Ectodermal cell (in vitro differentiated cells): Measurements from ENCODE around the gene C2CD4B.

Experiments used
- H3K27ac ChIP-seq: 2 replicates; pipeline ENCODE4 v1.7.0; 2013; ENCODE audit warnings: mild to moderate bottlenecking, low read depth, low read length; ENCODE audit not compliant: insufficient read depth, poor library complexity, severe bottlenecking
- H3K27me3 ChIP-seq: 2 replicates; pipeline ENCODE4 v1.7.0; 2013; ENCODE audit warnings: mild to moderate bottlenecking, low read length; ENCODE audit not compliant: insufficient read depth, control insufficient read depth, poor library complexity, severe bottlenecking
- H3K36me3 ChIP-seq: one replicate; pipeline ENCODE4 v1.7.0; 2013; ENCODE audit warnings: low read length; ENCODE audit not compliant: control insufficient read depth, insufficient read depth
- H3K4me1 ChIP-seq: one replicate; pipeline ENCODE4 v1.7.0; 2013; ENCODE audit warnings: low read length; ENCODE audit not compliant: control insufficient read depth, insufficient read depth
- H3K4me3 ChIP-seq: 2 replicates; pipeline ENCODE4 v1.7.0; 2013; ENCODE audit warnings: low read depth, low read length, control low read depth; ENCODE audit not compliant: insufficient read depth
- H3K9me3 ChIP-seq: 2 replicates; pipeline ENCODE4 v1.7.0; 2013; ENCODE audit warnings: mild to moderate bottlenecking, low read length, moderate library complexity; ENCODE audit not compliant: control insufficient read depth
- WGBS, 2 experiments: methylation state at CpG; one replicate each; pipeline ENCODE4 v1.1.7; 2013; ENCODE audit warnings: missing lambda C conversion rate in 2 of 2; 5-methylcytosine and 5-hydroxymethylcytosine counted together

The C2CD4B gene

DNA sequence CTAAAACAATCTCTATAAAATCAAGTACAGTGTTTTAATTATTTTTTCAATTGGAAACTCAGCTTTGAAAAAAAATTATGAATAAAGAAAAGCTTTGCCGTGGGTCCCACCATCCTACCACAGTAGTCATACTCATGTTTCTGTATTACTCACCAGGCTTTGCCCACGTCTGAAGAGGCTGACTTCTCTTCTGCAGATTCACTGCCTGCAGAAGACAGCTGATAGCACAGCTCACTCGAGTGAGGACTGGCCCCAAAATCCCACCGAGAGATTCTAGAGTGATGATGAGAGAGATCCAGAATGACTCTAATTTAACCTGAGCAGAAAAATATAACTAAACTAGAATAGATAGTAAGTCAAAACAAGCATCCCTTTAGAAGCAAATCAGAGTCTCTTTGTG, 11.9 kb downstream of the C2CD4B start:
- no peaks in the 10 kb centered on the region for H3K36me3 ChIP-seq
- WGBS, 2 experiments = 90 to 95% methylated on average over 4 of the region's 4 CpGs
- H3K27ac ChIP-seq = no peak overlapping the region
- H3K27me3 ChIP-seq = no peaks in the 10 kb centered on the region
- no peak overlapping the region for H3K4me3 ChIP-seq
- no peaks in the 10 kb centered on the region for H3K9me3 ChIP-seq
- H3K4me1 ChIP-seq = no peaks in the 10 kb centered on the region

DNA sequence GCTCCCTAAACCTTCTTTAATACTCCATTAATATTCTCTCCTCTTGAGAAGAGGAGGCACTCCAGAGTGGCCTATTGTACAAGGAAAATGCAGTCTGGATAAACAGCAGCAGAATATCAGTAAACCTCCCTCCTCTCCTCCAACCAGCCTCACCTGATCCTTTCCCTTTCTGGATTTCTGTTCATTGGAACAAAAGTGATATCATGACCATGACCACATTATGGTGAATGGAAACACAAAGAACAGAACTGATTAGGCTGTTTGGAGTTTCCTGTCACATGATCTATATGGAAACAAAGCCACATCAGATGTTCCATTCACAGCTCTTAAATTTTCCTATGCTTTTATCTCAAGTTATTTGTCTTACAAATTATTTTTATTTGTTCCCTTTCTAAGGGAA, 14.6 kb downstream of the C2CD4B start:
- Histone ChIP-seq H3K9me3 (no peaks in the 10 kb centered on the region), H3K4me1 (no peaks in the 10 kb centered on the region), H3K27me3 (no peaks in the 10 kb centered on the region), H3K36me3 (no peaks in the 10 kb centered on the region), H3K4me3 (no peak overlapping the region), H3K27ac (no peak overlapping the region)

DNA sequence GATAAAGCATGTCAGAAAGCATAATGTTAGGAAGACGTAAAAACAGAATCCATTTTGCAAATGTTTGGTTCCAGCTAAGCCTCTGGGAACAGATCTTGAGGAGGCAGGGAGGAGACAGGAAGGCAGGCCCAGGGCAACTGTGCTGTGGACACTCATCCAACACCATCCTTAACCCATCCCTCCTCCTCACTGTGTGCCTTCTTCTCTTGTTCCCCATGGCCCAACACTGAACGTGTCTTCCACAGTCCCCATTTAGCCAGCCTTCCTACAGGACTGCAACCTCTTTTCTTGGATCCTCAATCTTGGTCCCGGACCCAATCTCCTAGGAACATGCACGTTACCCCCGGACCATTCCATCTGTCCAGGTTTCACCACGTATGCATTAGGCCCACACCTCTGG, 15.4 kb downstream of the C2CD4B start:
- WGBS, 2 experiments = 93 to 94% methylated on average over 6 of the region's 6 CpGs

DNA sequence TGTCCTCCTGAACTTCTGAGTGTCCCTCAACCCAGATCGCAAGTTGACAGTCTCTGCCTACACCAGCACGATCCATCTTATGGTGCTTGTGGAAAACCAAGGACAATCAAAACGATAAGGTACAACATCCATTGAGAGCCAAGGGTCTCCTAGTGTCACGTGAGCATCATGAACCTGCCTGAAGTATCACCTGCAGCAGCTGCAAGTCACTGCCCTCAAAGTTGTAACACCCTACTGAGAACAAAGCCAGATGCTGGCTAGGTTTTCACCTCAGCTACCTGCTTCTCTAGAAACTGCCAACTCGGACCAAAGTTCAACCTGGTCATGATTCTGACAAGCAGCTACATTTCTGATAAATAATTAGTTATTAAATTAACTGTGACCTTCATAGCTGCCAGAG, 17.5 kb downstream of the C2CD4B start:
- no peak overlapping the region for H3K27ac ChIP-seq
- H3K9me3 ChIP-seq = no peaks in the 10 kb centered on the region
- 90 to 95% methylated on average over 5 of the region's 5 CpGs for WGBS, 2 experiments
- no peaks in the 10 kb centered on the region for H3K27me3 ChIP-seq
- no peaks in the 10 kb centered on the region for H3K4me1 ChIP-seq
- no peak overlapping the region for H3K4me3 ChIP-seq
- no peaks in the 10 kb centered on the region for H3K36me3 ChIP-seq

More for the DNA sequence above, 15.4 kb downstream of the C2CD4B start:
- no peak overlapping the region for H3K4me3 ChIP-seq
- no peak overlapping the region for H3K27ac ChIP-seq
- no peaks in the 10 kb centered on the region for H3K27me3 ChIP-seq
- H3K9me3 ChIP-seq = no peaks in the 10 kb centered on the region
- no peaks in the 10 kb centered on the region for H3K36me3 ChIP-seq
- no peaks in the 10 kb centered on the region for H3K4me1 ChIP-seq

DNA sequence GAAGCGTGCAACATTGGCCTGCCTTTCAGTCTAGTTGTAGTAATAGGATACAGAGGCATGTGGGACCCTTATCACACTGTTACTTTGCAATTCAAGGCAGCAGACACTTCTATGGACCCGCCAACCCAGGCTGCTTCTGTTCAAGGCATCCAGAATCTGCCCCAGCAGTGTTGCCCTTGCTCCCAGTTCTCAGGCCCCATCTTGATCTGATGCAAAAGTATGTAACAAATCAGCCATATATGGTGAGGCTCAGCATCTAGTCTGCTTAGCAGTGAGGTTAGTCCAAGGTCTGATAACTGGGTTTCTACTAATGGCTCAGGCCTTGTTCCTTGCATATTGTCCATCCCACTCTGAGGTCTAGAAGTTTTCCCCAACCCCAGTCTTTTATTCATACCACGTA, 17.9 kb downstream of the C2CD4B start:
- H3K36me3 ChIP-seq = no peaks in the 10 kb centered on the region
- H3K27me3 ChIP-seq = no peaks in the 10 kb centered on the region
- no peaks in the 10 kb centered on the region for H3K9me3 ChIP-seq
- WGBS, 2 experiments = 91 to 93% methylated on average over 3 of the region's 3 CpGs
- no peak overlapping the region for H3K4me3 ChIP-seq
- H3K27ac ChIP-seq = no peak overlapping the region
- no peaks in the 10 kb centered on the region for H3K4me1 ChIP-seq

DNA sequence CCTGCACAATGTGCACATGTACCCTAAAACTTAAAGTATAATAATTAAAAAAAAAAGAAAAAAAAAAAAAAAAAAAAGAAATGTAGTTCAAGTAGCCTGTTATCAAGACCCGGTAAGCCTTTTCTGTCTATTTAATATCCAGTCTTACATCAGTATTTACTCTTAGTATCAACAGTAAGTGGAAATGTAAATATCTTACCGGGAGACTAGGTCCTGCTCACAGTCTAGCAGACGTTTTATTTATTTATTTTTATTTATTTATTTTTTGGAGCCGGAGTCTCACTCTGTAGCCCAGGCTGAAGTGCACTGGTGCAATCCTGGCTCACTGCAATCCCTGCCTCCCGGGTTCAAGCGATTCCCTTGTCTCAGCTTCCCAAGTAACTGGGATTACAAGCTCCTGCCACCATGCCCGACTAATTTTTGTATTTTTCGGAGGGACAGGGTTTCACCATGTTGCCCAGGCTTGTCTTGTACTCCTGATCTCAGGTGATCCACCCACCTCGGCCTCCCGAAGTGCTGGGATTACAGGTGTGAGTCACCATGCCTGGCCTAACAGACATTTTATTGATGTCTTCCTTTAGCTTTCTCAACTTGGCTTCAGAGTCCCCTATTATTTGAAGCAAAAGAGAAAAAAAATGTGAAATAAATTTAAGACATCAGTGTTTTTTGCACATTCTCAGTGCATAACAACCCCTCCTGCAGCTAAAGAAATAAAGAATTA, 19.9 kb downstream of the C2CD4B start:
- H3K4me3 ChIP-seq = no peak overlapping the region
- H3K9me3 ChIP-seq = no peaks in the 10 kb centered on the region
- WGBS, 2 experiments = 91 to 94% methylated on average over 7 to 9 of the region's 10 CpGs
- no peaks in the 10 kb centered on the region for H3K27me3 ChIP-seq
- no peak overlapping the region for H3K27ac ChIP-seq
- no peaks in the 10 kb centered on the region for H3K36me3 ChIP-seq
- no peaks in the 10 kb centered on the region for H3K4me1 ChIP-seq

DNA sequence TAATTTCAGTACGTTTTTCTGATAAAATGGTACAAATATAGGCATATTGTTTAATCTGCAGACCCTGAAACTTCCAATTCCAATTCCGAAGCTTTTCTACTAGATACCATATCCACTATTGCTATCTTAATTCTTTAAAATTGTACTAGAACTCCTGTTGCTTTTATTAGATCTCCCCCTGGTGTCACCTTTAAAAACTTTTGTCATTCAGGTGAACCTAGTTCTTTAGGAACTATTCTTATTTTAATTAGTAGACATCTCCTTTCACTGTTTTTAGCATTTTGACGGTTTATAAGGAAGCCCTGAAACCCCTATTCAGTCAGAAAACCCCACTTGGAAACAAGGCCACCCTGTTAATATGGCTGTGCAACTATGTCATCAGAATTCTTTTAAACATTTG, 22.3 kb downstream of the C2CD4B start:
- Histone ChIP-seq H3K27ac (no peak overlapping the region), H3K4me1 (no peaks in the 10 kb centered on the region), H3K9me3 (no peaks in the 10 kb centered on the region), H3K36me3 (no peaks in the 10 kb centered on the region), H3K4me3 (no peak overlapping the region), H3K27me3 (no peaks in the 10 kb centered on the region)
- WGBS, 2 experiments = 54 to 68% methylated on average over 2 to 3 of the region's 3 CpGs

DNA sequence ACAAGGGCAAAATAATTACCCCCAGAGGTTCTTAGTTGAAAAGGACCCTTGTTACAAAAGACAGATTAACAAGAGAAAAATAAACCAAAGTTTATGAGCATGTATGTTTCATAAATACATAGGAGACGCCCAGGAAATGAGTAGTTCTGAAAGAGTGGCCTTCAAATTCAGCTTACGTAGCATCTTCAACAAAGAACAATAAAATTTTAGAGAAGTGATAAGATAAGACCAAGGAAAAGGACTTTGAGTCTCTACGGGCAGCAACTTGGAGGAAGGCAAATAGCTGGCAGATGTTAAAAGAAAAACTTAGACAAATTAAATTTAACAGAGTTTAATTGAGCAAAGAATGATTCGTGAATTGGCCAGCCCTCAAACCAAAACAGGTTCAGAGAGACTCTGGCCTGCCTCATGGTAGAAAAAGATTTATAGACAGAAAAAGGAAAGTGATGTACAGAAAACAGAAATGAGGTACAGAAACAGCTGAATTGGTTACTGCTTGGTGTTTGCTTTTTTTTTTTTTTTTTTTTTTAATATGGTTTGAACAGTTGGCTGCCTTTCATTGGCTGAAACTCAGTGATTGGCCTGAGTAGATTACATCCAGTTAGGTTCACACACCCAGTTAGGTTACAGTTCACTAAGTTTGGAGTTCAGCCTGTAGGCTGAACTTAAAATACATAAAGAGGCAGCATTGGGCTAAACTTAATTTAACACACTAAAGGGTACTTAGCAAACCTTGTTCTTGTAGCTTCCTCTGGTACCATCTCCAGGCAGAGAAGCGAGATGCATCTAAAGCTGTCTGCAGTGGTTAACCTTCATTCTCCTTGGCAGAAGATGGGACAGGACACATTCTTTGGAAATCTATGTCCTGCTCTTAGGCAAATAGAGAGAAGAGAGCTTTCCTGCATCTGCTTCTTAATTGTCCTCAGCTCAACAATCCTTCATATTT, 23.2 kb downstream of the C2CD4B start:
- no peaks in the 10 kb centered on the region for H3K27me3 ChIP-seq
- no peaks in the 10 kb centered on the region for H3K9me3 ChIP-seq
- H3K27ac ChIP-seq = no peak overlapping the region
- WGBS, 2 experiments = 92 to 94% methylated on average over 5 of the region's 5 CpGs
- H3K4me3 ChIP-seq = no peak overlapping the region
- H3K4me1 ChIP-seq = no peaks in the 10 kb centered on the region
- H3K36me3 ChIP-seq = no peaks in the 10 kb centered on the region

DNA sequence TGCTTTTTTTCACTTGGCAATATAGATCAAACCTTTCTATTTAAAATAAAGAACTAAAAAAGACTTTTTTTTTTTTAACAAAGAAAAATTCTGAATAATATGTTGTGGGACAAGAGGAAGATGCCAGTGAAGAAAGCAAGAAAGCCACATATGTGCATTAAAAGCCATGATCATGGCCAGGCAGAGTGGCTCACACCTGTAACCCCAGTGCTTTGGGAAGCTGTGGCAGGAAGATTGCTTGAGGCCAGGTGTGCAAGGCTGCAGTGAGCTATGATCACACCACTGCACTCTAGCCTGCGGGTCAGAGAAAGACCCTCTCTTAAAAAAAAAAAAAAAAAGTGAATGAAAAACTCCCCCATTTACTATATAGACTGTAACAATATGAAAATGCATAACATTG, 23.9 kb downstream of the C2CD4B start:
- Histone ChIP-seq H3K27me3 (no peaks in the 10 kb centered on the region), H3K9me3 (no peaks in the 10 kb centered on the region), H3K4me3 (no peak overlapping the region), H3K27ac (no peak overlapping the region), H3K4me1 (no peaks in the 10 kb centered on the region), H3K36me3 (no peaks in the 10 kb centered on the region)
- WGBS, 2 experiments = 88% methylated on average over 1 of the region's 1 CpG; no CpG with 5 or more reads in 1 of the 2 experiments

DNA sequence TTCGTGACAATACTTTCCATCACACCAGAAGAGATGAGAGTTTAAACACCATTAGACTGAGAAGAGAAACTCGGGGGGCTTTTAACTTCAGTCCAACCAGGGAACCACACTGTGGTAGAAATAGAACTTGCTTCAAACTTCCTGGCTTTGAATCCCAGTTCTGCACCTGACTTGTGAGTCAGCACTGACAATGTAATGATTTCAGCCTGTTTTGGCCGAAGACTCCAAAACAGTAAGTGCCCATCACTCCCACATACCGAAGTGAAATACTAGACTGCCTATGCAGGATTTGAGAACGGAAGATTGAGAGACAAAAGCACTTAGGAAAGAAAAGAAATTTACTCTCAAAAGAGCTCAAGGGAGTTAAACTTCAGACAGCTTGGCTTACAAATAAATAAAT, 27.0 kb downstream of the C2CD4B start:
- Histone ChIP-seq H3K36me3 (no peaks in the 10 kb centered on the region), H3K4me1 (no peaks in the 10 kb centered on the region), H3K4me3 (no peak overlapping the region), H3K9me3 (no peaks in the 10 kb centered on the region), H3K27ac (no peak overlapping the region), H3K27me3 (no peaks in the 10 kb centered on the region)
- WGBS, 2 experiments = 86 to 93% methylated on average over 4 to 5 of the region's 5 CpGs
